Tibial nerve (tissue), 4 donors: ENCODE measurements around the gene LRRC8D. TPM values are rescaled to one million over a fixed set of nuclear protein-coding genes. Genes with fewer than 3 reads are reported as not detected.
"Not testable (repeated sequence)": the region's sequence is repeated elsewhere in the genome, so short reads cannot be mapped to it uniquely, and the experiment has no call there.

ENCODE experiments used
- DNase-seq, 2 donors: peaks; one replicate each; pipeline ENCODE4 v3.0.0-alpha.2; 2019; ENCODE audit warnings: low spot score in 2 of 2
- H3K27ac ChIP-seq, 4 donors: fragments of 200-600 bp; sonication (generic) in 3 of 4; one replicate each; pipeline ENCODE4 v1.5.1; 2017 to 2019; ENCODE audit warnings: mild to moderate bottlenecking in 1 of 4
- H3K27me3 ChIP-seq, 2 donors: fragments of 200-600 bp; sonication (generic) in 1 of 2; one replicate each; pipeline versions ENCODE4 v1.5.1 to v1.6.0; 2017 to 2019
- H3K36me3 ChIP-seq, 3 donors: fragments of 200-600 bp; sonication (generic); one replicate each; pipeline ENCODE4 v1.5.1; 2018 to 2019
- H3K4me1 ChIP-seq, 4 donors: fragments of 200-600 bp; sonication (generic) in 3 of 4; one replicate each; pipeline ENCODE4 v1.5.1; 2017 to 2019
- H3K4me3 ChIP-seq, 4 donors: fragments of 200-600 bp; sonication (generic) in 3 of 4; one replicate each; pipeline ENCODE4 v1.5.1; 2017 to 2019; ENCODE audit warnings: mild to moderate bottlenecking in 1 of 4, moderate library complexity in 1 of 4
- H3K9me3 ChIP-seq, 4 donors: fragments of 200-600 bp; sonication (generic) in 3 of 4; one replicate each; pipeline ENCODE4 v1.5.1; 2017 to 2019
- EP300 ChIP-seq, 2 donors: sonication (generic); formaldehyde crosslinking; IDR thresholded peaks; one replicate each; pipeline ENCODE4 v1.6.1; 2017; ENCODE audit warnings: antibody characterized with exemption in 2 of 2, mild to moderate bottlenecking in 1 of 2
- POLR2A ChIP-seq, 2 donors: fragments of 450-650 bp; IDR thresholded peaks; one replicate each; pipeline ENCODE4 v1.6.1; 2017; ENCODE audit warnings: antibody characterized with exemption in 2 of 2, mild to moderate bottlenecking in 2 of 2, moderate library complexity in 2 of 2
- WGBS, 2 donors: methylation state at CpG; one replicate each; pipeline ENCODE4 v1.1.5; 2018; 5-methylcytosine and 5-hydroxymethylcytosine counted together
- total RNA-seq, 4 donors: library from RNA; depleted of rRNA; stranded (reverse); fragments of >200 nt; gene quantifications; one replicate each; pipeline ENCODE4 v1.1.0, GENCODE V29; 2016
- TF ChIP-seq, protein P1 (sequence below), 5 experiments: fragments of 200-600 bp in 3 of 5; fragments of 450-650 bp in 2 of 5; sonication (generic) in 3 of 5; IDR thresholded peaks; one replicate each; pipeline ENCODE4 v1.5.1; 2016 to 2019; ENCODE audit warnings: antibody characterized with exemption in 5 of 5, mild to moderate bottlenecking in 3 of 5, moderate library complexity in 2 of 5

Gene LRRC8D
- total RNA-seq, 4 donors from 2014 or later, result 11.1 to 19.0 (median 15.3) TPM

GRCh38 chr1:89794406-89794805 is 26.4 kb upstream of the LRRC8D start:
- H3K36me3 ChIP-seq, result no peaks in the 10 kb centered on the region
- no peaks in the 10 kb centered on the region for H3K9me3 ChIP-seq
- no peaks in the 10 kb centered on the region for H3K4me1 ChIP-seq
- DNase-seq, result no peak
- TF ChIP-seq POLR2A (IDR thresholded peaks at IDR 0.05), result no peak
- TF ChIP-seq, protein P1, sequence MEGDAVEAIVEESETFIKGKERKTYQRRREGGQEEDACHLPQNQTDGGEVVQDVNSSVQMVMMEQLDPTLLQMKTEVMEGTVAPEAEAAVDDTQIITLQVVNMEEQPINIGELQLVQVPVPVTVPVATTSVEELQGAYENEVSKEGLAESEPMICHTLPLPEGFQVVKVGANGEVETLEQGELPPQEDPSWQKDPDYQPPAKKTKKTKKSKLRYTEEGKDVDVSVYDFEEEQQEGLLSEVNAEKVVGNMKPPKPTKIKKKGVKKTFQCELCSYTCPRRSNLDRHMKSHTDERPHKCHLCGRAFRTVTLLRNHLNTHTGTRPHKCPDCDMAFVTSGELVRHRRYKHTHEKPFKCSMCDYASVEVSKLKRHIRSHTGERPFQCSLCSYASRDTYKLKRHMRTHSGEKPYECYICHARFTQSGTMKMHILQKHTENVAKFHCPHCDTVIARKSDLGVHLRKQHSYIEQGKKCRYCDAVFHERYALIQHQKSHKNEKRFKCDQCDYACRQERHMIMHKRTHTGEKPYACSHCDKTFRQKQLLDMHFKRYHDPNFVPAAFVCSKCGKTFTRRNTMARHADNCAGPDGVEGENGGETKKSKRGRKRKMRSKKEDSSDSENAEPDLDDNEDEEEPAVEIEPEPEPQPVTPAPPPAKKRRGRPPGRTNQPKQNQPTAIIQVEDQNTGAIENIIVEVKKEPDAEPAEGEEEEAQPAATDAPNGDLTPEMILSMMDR (IDR thresholded peaks at IDR 0.05), result no peak
- TF ChIP-seq EP300 (IDR thresholded peaks at IDR 0.05), result no peak
- H3K27me3 ChIP-seq, result no peaks in the 10 kb centered on the region
- no peak overlapping the region for H3K27ac ChIP-seq
- WGBS, 2 donors, result 65 to 66% methylated on average over 5 of the region's 5 CpGs
- no peak overlapping the region for H3K4me3 ChIP-seq

DNA sequence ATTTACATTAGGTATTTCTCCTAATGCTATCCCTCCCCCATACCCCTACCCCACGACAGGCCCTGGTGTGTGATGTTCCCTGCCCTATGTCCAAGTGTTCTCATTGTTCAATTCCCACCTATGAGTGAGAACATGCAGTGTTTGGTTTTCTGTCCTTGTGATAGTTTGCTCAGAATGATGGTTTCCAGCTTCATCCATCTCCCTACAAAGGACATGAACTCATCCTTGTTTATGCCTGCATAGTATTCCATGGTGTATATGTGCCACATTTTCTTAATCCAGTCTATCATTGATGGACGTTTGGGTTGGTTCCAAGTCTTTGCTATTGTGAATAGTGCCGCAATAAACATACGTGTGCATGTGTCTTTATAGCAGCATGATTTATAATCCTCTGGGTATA is 25.3 kb upstream of the LRRC8D start:
- not testable (repeated sequence) for H3K4me3 ChIP-seq, H3K27ac ChIP-seq, H3K4me1 ChIP-seq, H3K9me3 ChIP-seq, DNase-seq, H3K27me3 ChIP-seq, H3K36me3 ChIP-seq
- WGBS, 2 donors, result 86 to 90% methylated on average over 4 of the region's 4 CpGs

GRCh38 chr1:89797876-89798275 is 23.0 kb upstream of the LRRC8D start:
- not testable (repeated sequence) for H3K27me3 ChIP-seq, H3K36me3 ChIP-seq, H3K27ac ChIP-seq, DNase-seq, H3K4me3 ChIP-seq, H3K4me1 ChIP-seq, H3K9me3 ChIP-seq
- WGBS, 2 donors, result 94 to 99% methylated on average over 12 to 16 of the region's 32 CpGs

GRCh38 chr1:89799495-89799894 is 21.3 kb upstream of the LRRC8D start:
- 61 to 80% methylated on average over 4 of the region's 4 CpGs for WGBS, 2 donors
- no peak for DNase-seq

DNA sequence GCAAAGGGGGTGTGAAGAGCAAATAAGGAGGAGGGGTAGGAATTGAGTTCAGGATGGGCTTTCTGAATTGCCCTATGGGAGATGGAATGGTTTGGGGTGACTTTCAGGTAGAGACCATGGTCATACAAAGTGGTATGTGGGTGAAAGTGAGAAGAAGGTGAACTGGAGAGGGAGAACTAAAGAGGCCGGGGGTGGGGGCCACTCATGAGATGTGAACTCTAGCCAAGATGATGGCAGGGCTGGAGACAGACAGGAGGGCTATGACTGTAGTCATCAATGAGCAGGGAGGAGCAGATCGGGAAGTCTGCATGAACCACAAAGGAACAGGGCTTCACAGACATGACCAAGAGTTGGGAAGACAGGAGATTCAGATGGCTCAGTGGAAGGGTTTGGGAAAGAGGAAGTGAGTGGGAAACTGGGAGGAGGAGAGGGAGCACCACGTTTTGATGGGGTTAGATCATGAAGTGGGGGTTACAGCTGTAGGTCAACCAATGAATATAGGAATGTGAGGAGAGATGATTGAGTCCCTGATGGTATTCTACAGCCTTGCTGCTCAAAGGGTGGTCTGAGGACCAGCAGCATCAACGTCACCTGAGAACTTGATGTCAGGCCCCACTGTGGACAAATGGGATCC is 20.7 kb upstream of the LRRC8D start:
- no peaks in the 10 kb centered on the region for H3K27me3 ChIP-seq
- TF ChIP-seq POLR2A (IDR thresholded peaks at IDR 0.05), result no peak
- TF ChIP-seq, protein P1 (IDR thresholded peaks at IDR 0.05), result no peak
- no peak for TF ChIP-seq EP300 (IDR thresholded peaks at IDR 0.05)
- peaks cover 0 to 7% (median 0%) of the 10 kb centered on the region in 4 donors for H3K4me1 ChIP-seq
- no peaks in the 10 kb centered on the region for H3K9me3 ChIP-seq
- DNase-seq, result no peak
- no peaks in the 10 kb centered on the region for H3K36me3 ChIP-seq
- H3K27ac ChIP-seq, result no peak overlapping the region
- 80 to 82% methylated on average over 4 of the region's 4 CpGs for WGBS, 2 donors
- H3K4me3 ChIP-seq, result no peak overlapping the region

More at GRCh38 chr1:89799495-89799894, 21.3 kb upstream of the LRRC8D start:
- H3K27ac ChIP-seq, result no peak overlapping the region
- no peak overlapping the region for H3K4me3 ChIP-seq
- no peaks in the 10 kb centered on the region for H3K27me3 ChIP-seq
- no peaks in the 10 kb centered on the region for H3K36me3 ChIP-seq
- H3K4me1 ChIP-seq, result peaks cover 0 to under 1% (median 0%) of the 10 kb centered on the region in 4 donors
- H3K9me3 ChIP-seq, result no peaks in the 10 kb centered on the region
- no peak for TF ChIP-seq EP300 (IDR thresholded peaks at IDR 0.05)
- TF ChIP-seq, protein P1 (IDR thresholded peaks at IDR 0.05), result no peak

DNA sequence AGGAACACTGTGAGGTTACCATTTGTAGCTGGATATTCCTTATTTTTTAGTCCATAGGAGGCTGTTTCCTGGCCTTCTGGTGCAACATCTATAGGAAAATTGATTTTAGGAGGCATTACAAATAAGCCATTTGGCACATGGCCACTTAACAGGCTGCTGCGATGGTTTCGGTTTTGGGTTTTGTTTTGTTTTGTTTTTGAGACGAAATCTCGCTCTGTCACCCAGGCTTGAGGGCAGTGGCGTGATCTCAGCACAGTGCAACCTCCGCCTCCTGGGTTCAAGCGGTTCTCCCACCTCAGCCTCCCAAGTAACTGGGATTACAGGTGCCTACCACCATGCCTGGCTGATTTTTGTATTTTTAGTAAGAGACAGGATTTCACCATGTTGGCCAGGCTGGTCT is 20.1 kb upstream of the LRRC8D start:
- Histone ChIP-seq H3K27ac (no peak overlapping the region), H3K4me1 (peaks cover 0 to 7% (median 0%) of the 10 kb centered on the region in 4 donors), H3K4me3 (no peak overlapping the region), H3K27me3 (no peaks in the 10 kb centered on the region), H3K9me3 (no peaks in the 10 kb centered on the region), H3K36me3 (no peaks in the 10 kb centered on the region)
- WGBS, 2 donors, result 80 to 94% methylated on average over 7 of the region's 7 CpGs
- no peak for DNase-seq
- no peak for TF ChIP-seq POLR2A (IDR thresholded peaks at IDR 0.05)
- TF ChIP-seq, protein P1 (IDR thresholded peaks at IDR 0.05), result no peak
- TF ChIP-seq EP300 (IDR thresholded peaks at IDR 0.05), result no peak
